ENCODE data around the gene DCBLD2. TPM values are rescaled to one million over a fixed set of nuclear protein-coding genes. Genes with fewer than 3 reads are reported as not detected.

Gene DCBLD2
- polyA plus RNA-seq, 3 donors: 2.8 to 7.8 (median 6.0) TPM

- H3K27ac ChIP-seq (ENCODE audit: low read depth, low read length): no peak overlapping the region
- WGBS, 3 donors: 48 to 76% (median 50%) methylated on average over 2 of the region's 2 CpGs
Measured at GRCh38 chr3:98761643-98762229, 139.8 kb downstream of the DCBLD2 start.

- H3K27ac ChIP-seq (ENCODE audit: low read depth, low read length): no peak overlapping the region
- 95 to 97% (median 97%) methylated on average over 2 of the region's 2 CpGs for WGBS, 3 donors
Measured at GRCh38 chr3:98759629-98760028, 141.9 kb downstream of the DCBLD2 start.

GRCh38 chr3:98755601-98756000, 145.9 kb downstream of the DCBLD2 start:
- H3K27ac ChIP-seq (ENCODE audit: low read depth, low read length): no peak overlapping the region
- WGBS, 3 donors: 65 to 78% (median 77%) methylated on average over 4 of the region's 4 CpGs

GRCh38 chr3:98754483-98754882, 147.0 kb downstream of the DCBLD2 start:
- whole genome bisulfite sequencing, 3 donors: 52 to 63% (median 61%) methylated on average over 3 of the region's 3 CpGs
- H3K27ac ChIP-seq (ENCODE audit: low read depth, low read length): no peak overlapping the region

- H3K27ac ChIP-seq (ENCODE audit: low read depth, low read length): no peak overlapping the region
- 75 to 90% (median 83%) methylated on average over 1 of the region's 1 CpG for WGBS, 3 donors
Measured at GRCh38 chr3:98750276-98750919, 151.1 kb downstream of the DCBLD2 start.

- WGBS, 3 donors: 55 to 84% (median 82%) methylated on average over 4 of the region's 4 CpGs
- no peak overlapping the region for H3K27ac ChIP-seq (ENCODE audit: low read depth, low read length)
Measured at GRCh38 chr3:98746882-98747281, 154.6 kb downstream of the DCBLD2 start.

GRCh38 chr3:98746122-98746521, 155.4 kb downstream of the DCBLD2 start:
- WGBS, 3 donors: 72 to 85% (median 85%) methylated on average over 4 of the region's 4 CpGs
- no peak overlapping the region for H3K27ac ChIP-seq (ENCODE audit: low read depth, low read length)

Other genes with a start within 250 kb of the DCBLD2 start
- gene ST3GAL6, start 138.4 kb downstream of the DCBLD2 start, polyA plus RNA-seq: 10 to 100 TPM in 1 of 3 donors, 1 to 10 TPM in 2; 3.3 to 13.1 (median 9.9) TPM